CD4-positive, alpha-beta T cell treated with Interleukin-15 for 4 hours (primary cell): ENCODE measurements around the gene ANO6.

Experiments
- DNase-seq: peaks from one replicate; pipeline ENCODE4 v3.0.0-alpha.2; 2020; ENCODE audit warnings: low spot score

The ANO6 gene

GRCh38 chr12:45279931-45280830, 64.3 kb downstream of the ANO6 start:
- no peak for DNase-seq

DNA sequence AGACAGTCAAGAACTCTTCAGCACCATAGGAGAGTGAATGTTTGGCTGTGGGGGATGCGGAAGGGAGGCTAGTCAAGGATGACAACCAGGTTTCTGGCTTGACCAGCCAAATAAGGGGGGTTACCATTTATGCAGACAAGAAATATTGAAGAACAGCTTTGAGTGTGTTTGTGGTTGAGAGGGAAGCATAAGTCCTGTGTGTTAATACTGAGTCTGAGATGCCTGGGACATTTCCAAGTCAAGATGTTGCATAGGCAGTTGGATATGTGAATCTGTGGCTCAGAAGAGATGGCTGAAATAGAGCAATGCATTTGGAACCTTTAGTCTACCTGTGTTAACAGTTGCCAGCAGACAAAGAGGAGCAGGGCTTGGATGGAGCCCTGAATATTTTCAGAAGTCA, 66.1 kb downstream of the ANO6 start:
- DNase-seq = no peak

DNA sequence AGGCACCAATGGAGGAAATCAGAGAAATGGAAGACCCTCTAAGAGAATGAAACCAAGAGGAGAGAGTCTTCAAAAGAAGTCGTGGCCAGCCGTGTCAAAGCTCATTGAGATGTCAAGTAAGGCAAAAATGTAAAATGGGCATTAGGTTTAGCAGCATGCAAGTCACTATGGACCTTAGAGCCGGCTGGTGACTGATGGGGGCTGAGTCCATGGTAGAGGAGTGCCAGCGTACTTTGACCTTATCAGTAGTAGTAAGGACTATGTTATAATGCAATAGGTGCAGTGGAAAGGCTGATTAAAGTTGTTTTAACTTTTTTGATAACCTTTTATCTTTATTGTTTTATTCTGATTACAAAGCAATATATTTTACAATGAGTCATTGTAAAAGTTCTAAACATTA, 66.5 kb downstream of the ANO6 start:
- no peak for DNase-seq

- DNase-seq = no peak
Observed at GRCh38 chr12:45284096-45284901, 68.4 kb downstream of the ANO6 start.

DNA sequence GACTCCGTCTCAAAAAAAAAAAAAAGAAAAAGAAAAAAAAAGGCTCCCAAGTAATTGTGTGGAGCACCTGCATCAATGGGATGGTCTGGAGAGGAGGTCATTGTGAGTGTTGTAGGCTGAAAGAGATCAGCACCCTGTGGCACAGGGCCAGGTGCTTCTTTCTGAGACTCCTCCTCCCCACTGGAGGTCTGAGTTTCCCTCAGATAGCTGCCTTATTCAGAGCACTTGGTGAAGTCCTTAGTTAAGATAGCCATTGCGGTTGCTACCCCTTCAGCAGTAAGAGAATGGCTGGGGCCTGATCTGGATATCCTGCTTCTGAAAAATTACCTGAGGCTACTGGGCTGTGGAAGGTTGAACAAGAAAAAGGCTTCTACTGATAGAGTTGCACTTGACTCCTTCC, 69.8 kb downstream of the ANO6 start:
- no peak for DNase-seq

DNA sequence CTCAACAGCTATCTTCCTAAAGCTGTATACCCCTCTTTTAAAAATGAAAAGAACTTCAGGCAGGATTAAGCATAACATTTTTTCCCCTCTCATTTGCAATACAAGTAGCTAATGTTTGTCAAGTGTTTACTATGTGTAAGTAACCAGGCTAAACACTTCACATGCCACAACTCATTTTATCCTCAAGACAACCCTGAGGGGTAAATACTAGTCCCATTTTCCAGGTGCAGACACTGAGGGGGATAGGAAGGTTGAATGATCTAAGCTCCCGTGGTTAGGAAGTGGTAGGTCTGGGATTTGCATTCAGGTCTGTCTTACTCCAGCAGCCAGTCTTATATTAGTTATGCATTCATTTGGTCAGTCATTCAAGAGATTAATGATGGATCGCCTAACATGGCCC, 70.7 kb downstream of the ANO6 start:
- no peak for DNase-seq

DNA sequence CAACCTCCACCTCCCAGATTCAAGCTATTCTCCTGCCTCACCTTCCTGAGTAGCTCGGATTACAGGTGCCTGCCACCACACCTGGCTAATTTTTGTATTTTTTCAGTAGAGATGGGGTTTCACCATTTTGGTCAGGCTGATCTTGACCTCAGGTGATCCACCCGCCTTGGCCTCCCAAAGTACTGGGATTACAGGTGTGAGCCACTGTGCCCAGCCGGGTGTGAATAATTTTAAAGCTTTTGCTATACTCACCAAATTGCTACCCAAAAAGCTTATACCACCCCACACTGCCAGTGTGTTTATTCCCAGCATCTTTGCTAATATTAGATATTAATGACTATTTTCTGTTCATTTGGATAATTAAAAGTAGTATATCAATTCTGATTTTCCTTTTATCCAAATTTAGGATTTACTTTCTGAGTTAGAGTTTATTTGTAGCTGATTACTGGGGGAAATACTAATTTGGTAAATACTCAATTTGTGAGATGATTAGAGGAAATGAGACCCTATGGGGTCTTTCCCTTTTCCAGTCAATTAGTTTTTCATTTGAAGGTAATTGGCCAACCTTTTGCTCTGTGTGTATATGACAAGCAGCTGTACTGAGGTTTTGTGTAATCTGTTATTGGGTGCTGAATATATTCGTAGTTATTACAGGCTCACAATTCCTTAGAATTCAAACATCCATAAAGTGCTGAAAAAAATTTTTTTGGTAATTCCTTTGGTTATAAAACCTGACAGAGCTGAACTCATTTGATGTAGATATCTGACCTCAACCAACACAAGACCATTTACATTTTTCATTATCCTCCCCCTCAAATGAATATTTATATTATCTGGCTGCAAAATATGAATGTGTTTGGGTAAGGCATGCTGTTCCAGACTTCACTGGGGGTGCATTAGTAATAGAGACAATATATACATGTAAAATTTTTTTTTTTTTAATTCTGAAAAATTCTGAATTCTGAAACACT, 73.6 kb downstream of the ANO6 start:
- no peak for DNase-seq

DNA sequence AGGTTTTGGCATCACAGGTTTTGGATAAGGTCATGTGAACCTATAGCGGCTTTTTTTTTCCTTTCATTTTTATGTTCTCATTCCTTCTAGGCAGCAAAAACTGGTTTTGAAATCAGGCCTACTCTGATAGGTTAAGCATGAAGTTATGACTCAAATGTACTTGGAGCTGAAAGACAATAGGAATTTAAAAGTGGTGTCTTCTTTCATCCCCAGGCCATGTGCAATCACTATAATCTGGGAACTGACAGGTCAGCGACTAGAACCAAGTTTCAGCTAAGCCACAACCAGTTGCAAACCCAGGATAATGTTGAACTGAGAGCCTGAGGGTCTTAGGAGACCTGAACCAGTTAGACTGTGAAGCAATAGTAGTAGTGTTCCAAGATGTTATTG, 74.3 kb downstream of the ANO6 start:
- DNase-seq = no peak

GRCh38 chr12:45291518-45291917, 75.6 kb downstream of the ANO6 start:
- DNase-seq = no peak

DNA sequence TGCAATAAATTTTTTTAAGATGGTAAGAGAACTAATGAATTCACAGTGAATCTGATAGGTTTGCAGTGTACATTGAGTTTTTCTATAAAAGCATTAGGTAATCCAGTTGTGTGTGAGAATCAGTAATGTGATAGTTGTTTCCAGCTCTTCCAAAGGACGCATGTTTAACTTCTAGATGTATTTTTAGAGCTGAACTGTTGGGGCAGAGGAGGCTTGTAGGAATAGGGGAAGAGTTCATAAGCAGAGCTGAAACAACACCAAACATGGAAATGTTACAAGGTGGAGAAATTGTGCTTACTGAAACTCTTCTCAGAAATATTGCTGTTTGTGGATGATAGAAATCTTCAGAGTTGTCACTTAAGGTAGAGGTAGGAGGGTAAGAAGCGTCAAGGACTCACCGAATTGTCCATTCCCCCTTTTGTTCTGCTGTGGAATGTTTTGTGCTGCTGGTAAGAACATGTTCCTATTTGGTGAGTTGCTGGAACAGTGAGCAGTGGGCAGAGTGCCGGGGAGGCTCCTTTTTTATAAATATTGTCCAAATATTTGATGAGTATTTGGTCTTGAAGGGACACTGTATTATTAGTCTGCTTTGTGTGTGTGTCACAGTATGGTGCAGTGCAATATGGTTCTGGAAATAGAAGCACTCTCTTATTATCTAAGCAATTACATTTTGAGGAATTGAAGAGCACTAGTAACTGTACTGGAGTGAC, 76.7 kb downstream of the ANO6 start:
- DNase-seq = no peak

GRCh38 chr12:45294906-45295305, 79.0 kb downstream of the ANO6 start:
- DNase-seq = no peak

DNA sequence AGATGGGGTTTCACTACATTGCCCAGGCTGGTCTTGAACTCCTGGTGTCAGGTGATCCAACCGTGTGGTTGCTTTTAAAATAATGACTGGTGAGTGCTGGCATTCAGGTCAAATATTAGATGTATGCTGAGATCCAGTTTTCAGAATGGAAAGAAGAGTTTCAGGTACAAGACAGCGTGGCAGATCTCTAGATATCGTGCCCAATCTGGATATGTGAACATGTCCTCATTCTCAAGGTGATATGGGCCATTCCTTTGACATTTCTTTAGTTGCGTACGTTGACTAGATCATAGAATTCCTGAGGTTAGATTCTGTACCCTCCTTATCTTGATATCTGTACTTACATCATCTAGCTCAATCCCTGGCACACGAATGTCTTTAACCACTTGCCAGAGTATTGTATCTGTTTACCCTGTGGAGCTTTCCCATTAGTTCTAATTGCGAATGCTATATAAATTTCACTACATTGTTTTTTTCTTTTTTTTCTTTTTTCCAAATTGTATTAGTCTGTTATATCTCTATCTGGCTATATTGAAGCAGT, 80.2 kb downstream of the ANO6 start:
- DNase-seq = no peak

DNA sequence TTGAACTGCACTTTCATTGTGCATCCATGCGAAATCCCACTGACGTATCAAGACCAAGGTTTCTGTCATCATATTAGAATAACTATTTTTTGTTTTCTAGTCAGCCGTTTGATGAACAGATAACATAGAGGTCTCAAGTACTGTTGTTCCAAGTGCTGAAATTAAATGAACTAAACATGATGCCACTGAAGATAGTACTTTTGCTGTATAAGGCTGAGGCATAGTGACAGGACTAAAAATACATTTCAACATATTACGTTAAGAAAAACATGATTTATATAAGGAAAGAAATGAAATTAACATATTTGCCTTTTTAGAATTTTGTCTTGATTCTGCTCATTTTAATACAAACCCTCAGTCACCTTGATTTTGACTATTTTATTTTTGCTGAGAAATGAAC, 82.2 kb downstream of the ANO6 start:
- DNase-seq = no peak

- DNase-seq = no peak
Observed at GRCh38 chr12:45298721-45299692, 83.1 kb downstream of the ANO6 start.

DNA sequence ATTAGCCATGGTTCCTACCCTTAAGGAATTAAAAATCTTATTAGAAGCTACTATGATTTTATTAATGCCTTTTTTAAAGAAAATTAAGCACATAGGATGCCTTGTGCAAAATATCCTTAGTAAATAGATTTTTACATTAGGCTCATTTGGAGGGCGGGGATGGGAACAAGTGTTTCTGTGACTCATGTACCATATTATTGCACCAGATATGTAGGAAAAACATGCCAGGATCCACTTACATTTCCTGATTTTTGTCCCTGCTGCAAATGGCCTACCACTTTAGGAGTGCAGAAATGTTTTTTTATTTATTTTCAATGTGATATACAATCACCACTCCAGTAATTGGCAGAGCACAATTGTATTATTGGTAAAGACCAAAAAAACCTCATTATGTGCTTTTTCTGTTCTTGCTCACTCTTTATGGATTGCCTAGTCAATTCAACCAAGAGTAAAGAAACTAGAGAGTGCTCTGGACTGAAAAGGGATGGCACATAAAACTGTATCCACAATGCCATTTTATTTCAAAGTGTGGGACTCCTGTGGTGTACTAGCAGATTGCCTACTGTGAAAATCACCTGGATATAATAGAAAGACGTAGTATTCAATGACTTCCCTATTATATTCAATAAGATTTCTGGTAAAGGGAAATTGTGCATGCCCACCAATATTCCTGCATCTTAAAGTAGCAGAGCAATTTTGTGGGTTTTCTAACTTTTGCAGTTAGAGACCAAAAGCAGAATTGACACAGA, 86.9 kb downstream of the ANO6 start:
- DNase-seq = no peak

DNA sequence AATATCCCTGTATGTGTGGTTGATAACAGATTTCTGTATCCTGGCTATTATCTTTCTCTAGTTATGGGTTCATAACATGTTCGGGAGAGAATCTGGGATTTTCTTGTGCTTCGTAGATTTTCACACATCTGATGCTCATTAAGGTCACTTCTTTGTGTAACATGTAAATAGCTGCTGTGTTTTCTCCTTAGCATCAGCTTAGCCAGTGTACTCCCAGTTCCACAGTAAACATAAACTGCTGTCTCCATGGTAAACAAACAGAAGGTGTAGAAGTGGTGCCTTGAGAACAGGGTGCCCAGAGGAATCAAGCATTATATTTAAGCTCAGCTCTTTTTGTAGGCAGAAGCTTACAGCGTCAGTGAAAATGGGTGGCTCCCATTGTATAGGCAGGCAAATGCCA, 88.0 kb downstream of the ANO6 start:
- DNase-seq = no peak

GRCh38 chr12:45304514-45305178, 88.8 kb downstream of the ANO6 start:
- no peak for DNase-seq

DNA sequence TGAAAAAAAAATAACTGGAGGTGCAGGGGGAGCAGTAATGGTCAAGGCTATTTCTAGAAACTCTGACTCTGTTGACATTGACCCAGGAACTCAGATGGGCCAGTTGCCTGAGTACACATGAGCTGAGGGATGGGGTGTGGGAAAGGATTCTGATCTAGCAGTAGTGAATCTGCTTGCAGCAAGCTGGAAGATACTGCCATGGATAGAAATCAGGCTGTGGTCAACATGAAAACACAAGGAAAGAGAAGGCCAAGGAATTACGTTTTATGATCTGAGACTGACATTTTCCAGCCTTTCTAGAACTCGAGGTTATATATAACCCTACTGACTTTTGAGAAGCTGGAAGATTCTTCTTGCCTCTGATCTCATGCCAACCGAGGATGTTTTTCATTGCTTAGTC, 90.0 kb downstream of the ANO6 start:
- DNase-seq = no peak
